HepG2 (cell line): ENCODE measurements around the gene USF2. TPM values are rescaled to one million over a fixed set of nuclear protein-coding genes. Genes with fewer than 3 reads are reported as not detected.
A peak's percentile ranks its signal among the peaks of the same experiment; 100 is the strongest.

Source experiments
- ATF2 ChIP-seq: sonication (generic); formaldehyde crosslinking; IDR thresholded peaks from 2 replicates; pipeline ENCODE4 v1.4.0; 2020; ENCODE audit warnings: missing genetic modification reagents
- EEA1 ChIP-seq: sonication (generic); formaldehyde crosslinking; IDR thresholded peaks from 2 replicates; pipeline ENCODE4 v1.5.1; 2020; ENCODE audit warnings: mild to moderate bottlenecking, missing genetic modification reagents, borderline replicate concordance
- HDAC6 ChIP-seq: fragments of 200-600 bp; sonication (generic); IDR thresholded peaks from 2 replicates; pipeline ENCODE4 v1.7.0; 2017; ENCODE audit warnings: mild to moderate bottlenecking, antibody characterized with exemption, low read length, low read depth
- ISX ChIP-seq: sonication (generic); formaldehyde crosslinking; conservative IDR thresholded peaks from 2 replicates; pipeline ENCODE4 v1.5.0; 2020; ENCODE audit warnings: missing genetic modification reagents
- KLF16 ChIP-seq, 2 experiments: sonication (generic) in 1 of 2; formaldehyde crosslinking in 1 of 2; IDR thresholded peaks; 2 replicates each; pipeline versions ENCODE4 v1.6.1 to v1.8.0; 2016 to 2023; ENCODE audit warnings: missing genetic modification reagents in 2 of 2, missing compliant biosample characterization in 1 of 2
- MYPOP ChIP-seq: sonication (generic); formaldehyde crosslinking; IDR thresholded peaks from 2 replicates; pipeline ENCODE4 v1.8.1; 2023; ENCODE audit warnings: mild to moderate bottlenecking, moderate library complexity, missing genetic modification reagents
- PAX8 ChIP-seq: sonication (generic); formaldehyde crosslinking; IDR thresholded peaks from 2 replicates; pipeline ENCODE4 v1.8.0; 2022; ENCODE audit warnings: mild to moderate bottlenecking, missing genetic modification reagents, borderline replicate concordance
- POGZ ChIP-seq: sonication (generic); formaldehyde crosslinking; IDR thresholded peaks from 2 replicates; pipeline ENCODE4 v1.4.0; 2020; ENCODE audit warnings: mild to moderate bottlenecking, missing genetic modification reagents
- TEAD3 ChIP-seq: optimal IDR thresholded peaks from 2 replicates; pipeline ENCODE3; 2016; ENCODE audit warnings: borderline replicate concordance
- TSC22D2 ChIP-seq: sonication (generic); formaldehyde crosslinking; IDR thresholded peaks from 2 replicates; pipeline ENCODE4 v1.5.1; 2020; ENCODE audit warnings: missing genetic modification reagents, mild to moderate bottlenecking, borderline replicate concordance
- ZBTB21 ChIP-seq: sonication (generic); formaldehyde crosslinking; IDR thresholded peaks from 2 replicates; pipeline ENCODE4 v1.4.0; 2020; ENCODE audit warnings: missing genetic modification reagents
- ZBTB7B ChIP-seq: sonication (generic); formaldehyde crosslinking; IDR thresholded peaks from 2 replicates; pipeline ENCODE4 v1.4.0; 2020; ENCODE audit warnings: missing genetic modification reagents
- ZMYM2 ChIP-seq: sonication (generic); formaldehyde crosslinking; IDR thresholded peaks from 2 replicates; pipeline ENCODE4 v1.8.0; 2022; ENCODE audit warnings: mild to moderate bottlenecking, missing genetic modification reagents
- ZNF260 ChIP-seq: sonication (generic); formaldehyde crosslinking; IDR thresholded peaks from 2 replicates; pipeline ENCODE4 v1.4.0; 2020; ENCODE audit warnings: missing genetic modification reagents, low read depth, mild to moderate bottlenecking, borderline replicate concordance
- ZNF331 ChIP-seq: sonication (generic); formaldehyde crosslinking; IDR thresholded peaks from 2 replicates; pipeline ENCODE4 v1.4.0; 2020; ENCODE audit warnings: missing genetic modification reagents
- ZNF670 ChIP-seq: sonication (generic); formaldehyde crosslinking; IDR thresholded peaks from 2 replicates; pipeline ENCODE4 v1.8.0; 2022; ENCODE audit warnings: mild to moderate bottlenecking, missing genetic modification reagents, borderline replicate concordance
- ZNF780A ChIP-seq: sonication (generic); formaldehyde crosslinking; IDR thresholded peaks from 2 replicates; pipeline ENCODE4 v1.8.0; 2022; ENCODE audit warnings: mild to moderate bottlenecking, missing genetic modification reagents, moderate library complexity
- ZSCAN21 ChIP-seq: sonication (generic); formaldehyde crosslinking; IDR thresholded peaks from 2 replicates; pipeline ENCODE4 v1.8.0; 2022; ENCODE audit warnings: mild to moderate bottlenecking, missing genetic modification reagents, moderate library complexity, borderline replicate concordance
- polyA plus RNA-seq, 8 experiments: library from polyadenylated mRNA; depleted of rRNA in 3 of 8; stranded (reverse) in 7 of 8; unstranded in 1 of 8; fragments of >200 nt; fragmentation: Illumina TruSeq in 4 of 8; extraction: Trizol in 4 of 8; gene quantifications; 2 replicates each; pipeline versions ENCODE4 v1.2.1 to v1.2.3, GENCODE V29; 2011 to 2016; ENCODE audit warnings: low read depth in 4 of 8, missing spikeins in 1 of 8, mixed read lengths in 1 of 8; ENCODE audit not compliant: insufficient read depth in 1 of 8
- total RNA-seq, 5 experiments: library from RNA; depleted of rRNA; stranded (reverse); fragments of >200 nt; fragmentation: Illumina TruSeq; extraction: Trizol; gene quantifications; 2 replicates each; pipeline ENCODE4 v1.2.3, GENCODE V29; 2016; ENCODE audit warnings: low read depth in 1 of 5
- TF ChIP-seq, protein P1 (sequence below): sonication (generic); formaldehyde crosslinking; IDR thresholded peaks from 2 replicates; pipeline ENCODE4 v1.9.0; 2021; ENCODE audit warnings: missing genetic modification reagents, mild to moderate bottlenecking, borderline replicate concordance
- TF ChIP-seq, protein P2 (sequence below): IDR thresholded peaks from 2 replicates; pipeline ENCODE4 v1.6.1; 2018; ENCODE audit warnings: missing genetic modification reagents, mild to moderate bottlenecking, missing compliant biosample characterization

USF2 gene
- total and polyA plus RNA-seq, 2 of the 13 experiments (the other 11 are each of a cell fraction or from before 2014, with no cell fraction given) = 54.9 to 106 TPM

DNA sequence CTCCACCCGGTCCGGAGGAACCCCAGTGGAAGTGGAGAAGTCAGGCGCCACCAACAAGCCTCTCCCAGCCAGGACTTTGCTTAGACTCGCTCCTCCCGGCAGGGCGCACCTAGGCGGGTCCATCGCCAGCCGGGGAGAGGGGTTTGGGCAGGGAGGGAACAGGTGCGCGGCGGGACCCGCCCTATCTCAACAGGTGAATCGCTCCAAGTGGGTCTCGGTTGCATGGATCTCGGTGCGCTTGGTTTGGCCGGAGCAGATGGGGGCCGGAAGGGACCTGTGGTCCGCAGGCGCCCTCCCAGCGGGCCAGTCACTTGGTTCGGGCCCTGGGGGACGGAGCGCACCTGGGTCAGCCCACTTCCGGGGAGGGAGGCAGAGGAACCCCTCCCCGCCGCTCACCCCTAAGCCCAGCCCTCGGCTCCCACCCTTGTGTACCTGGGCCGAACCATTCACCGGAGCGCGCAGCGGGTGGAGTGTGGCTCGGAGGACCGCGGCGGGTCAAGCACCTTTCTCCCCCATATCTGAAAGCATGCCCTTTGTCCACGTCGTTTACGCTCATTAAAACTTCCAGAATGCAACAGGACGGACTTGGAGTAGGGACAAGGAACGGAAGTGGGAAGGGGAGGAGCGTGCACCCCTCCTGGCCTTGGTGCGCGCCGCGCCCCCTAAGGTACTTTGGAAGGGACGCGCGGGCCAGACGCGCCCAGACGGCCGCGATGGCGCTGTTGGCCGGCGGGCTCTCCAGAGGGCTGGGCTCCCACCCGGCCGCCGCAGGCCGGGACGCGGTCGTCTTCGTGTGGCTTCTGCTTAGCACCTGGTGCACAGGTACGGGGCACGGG, 20.2 kb upstream of the USF2 start, which contains the start of gene LSR (continued):
- TF ChIP-seq KLF16 (CRISPR knock-in tag; IDR thresholded peaks at IDR 0.05) (peak in 1 of 2 experiments; percentile 88; a peak in 2 of 4 replicates), ATF2 (CRISPR knock-in tag) (peak; percentile 61; the same call in 1 of the 2 replicates), MYPOP (CRISPR knock-in tag) (peak; percentile 71; the same call in 1 of the 2 replicates), POGZ (CRISPR knock-in tag) (peak; percentile 39; the same call in 1 of the 2 replicates), ZSCAN21 (peak; percentile 57), ZMYM2 (0 out of 2 replicates have a peak, but pooled peaks have one; percentile 24), TSC22D2 (peak; percentile 84), HDAC6 (no peak), ISX (CRISPR knock-in tag) (no peak), ZBTB7B (CRISPR knock-in tag) (peak; percentile 94), PAX8 (0 out of 2 replicates have a peak, but pooled peaks have one; percentile 44), EEA1 (0 out of 2 replicates have a peak, but pooled peaks have one; percentile 71), ZNF331 (CRISPR knock-in tag) (peak; percentile 57), ZNF780A (peak; percentile 75; the same call in 1 of the 2 replicates), ZBTB21 (CRISPR knock-in tag) (peak; percentile 38; the same call in 1 of the 2 replicates), TEAD3 (CRISPR knock-in tag) (peak; percentile 61), ZNF670 (CRISPR knock-in tag) (peak; percentile 95), ZNF260 (CRISPR knock-in tag) (0 out of 2 replicates have a peak, but pooled peaks have one; percentile 49)
- TF ChIP-seq, protein P1, sequence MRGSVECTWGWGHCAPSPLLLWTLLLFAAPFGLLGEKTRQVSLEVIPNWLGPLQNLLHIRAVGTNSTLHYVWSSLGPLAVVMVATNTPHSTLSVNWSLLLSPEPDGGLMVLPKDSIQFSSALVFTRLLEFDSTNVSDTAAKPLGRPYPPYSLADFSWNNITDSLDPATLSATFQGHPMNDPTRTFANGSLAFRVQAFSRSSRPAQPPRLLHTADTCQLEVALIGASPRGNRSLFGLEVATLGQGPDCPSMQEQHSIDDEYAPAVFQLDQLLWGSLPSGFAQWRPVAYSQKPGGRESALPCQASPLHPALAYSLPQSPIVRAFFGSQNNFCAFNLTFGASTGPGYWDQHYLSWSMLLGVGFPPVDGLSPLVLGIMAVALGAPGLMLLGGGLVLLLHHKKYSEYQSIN (CRISPR knock-in tag) = no peak
- TF ChIP-seq, protein P2, sequence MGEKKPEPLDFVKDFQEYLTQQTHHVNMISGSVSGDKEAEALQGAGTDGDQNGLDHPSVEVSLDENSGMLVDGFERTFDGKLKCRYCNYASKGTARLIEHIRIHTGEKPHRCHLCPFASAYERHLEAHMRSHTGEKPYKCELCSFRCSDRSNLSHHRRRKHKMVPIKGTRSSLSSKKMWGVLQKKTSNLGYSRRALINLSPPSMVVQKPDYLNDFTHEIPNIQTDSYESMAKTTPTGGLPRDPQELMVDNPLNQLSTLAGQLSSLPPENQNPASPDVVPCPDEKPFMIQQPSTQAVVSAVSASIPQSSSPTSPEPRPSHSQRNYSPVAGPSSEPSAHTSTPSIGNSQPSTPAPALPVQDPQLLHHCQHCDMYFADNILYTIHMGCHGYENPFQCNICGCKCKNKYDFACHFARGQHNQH (CRISPR knock-in tag) = peak; percentile 71
